T-cell (primary cell): ENCODE measurements around the gene GPR37. TPM values are rescaled to one million over a fixed set of nuclear protein-coding genes. Genes with fewer than 3 reads are reported as not detected.

Experiments
- ATAC-seq, 4 experiments: fragments of 200-7000 bp in 3 of 4; fragments of 150-1000 bp in 1 of 4; cut with Tn5 transposase; replicated peaks in 1 of 4; 1 replicate in 3 of 4; 2 replicates in 1 of 4; pipeline ENCODE4 v1.10.0; 2021; ENCODE audit warnings: moderate library complexity in 3 of 4, mild to moderate bottlenecking in 2 of 4, moderate number of reproducible peaks in 1 of 4
- CTCF ChIA-PET, 2 donors: fragments of 300-600 bp; sonication (Branson Sonifier 250); formaldehyde crosslinking; loops; one replicate each; lab custom pipeline; 2022; ENCODE audit warnings: antibody characterized with exemption in 2 of 2; lab: Charles Lee
- POLR2A ChIA-PET, 2 donors: fragments of 300-600 bp; sonication (Branson Sonifier 250); formaldehyde crosslinking; loops; one replicate each; lab custom pipeline; 2022; ENCODE audit warnings: antibody characterized with exemption in 2 of 2; lab: Charles Lee
- DNase-seq, 35 experiments: peaks; one replicate each; pipeline versions ENCODE4 v3.0.0 to v3.0.0-alpha.2; 2013 to 2023
- H3K27ac ChIP-seq: one replicate; pipeline ENCODE4 v1.5.1; 2013; ENCODE audit warnings: low read length
- H3K27me3 ChIP-seq, 2 experiments: replicated peaks in 1 of 2; 1 replicate in 1 of 2; 2 replicates in 1 of 2; pipeline versions ENCODE4 v1.6.1 to v1.7.0; 2013; ENCODE audit warnings: low read length in 1 of 2, mixed read lengths in 1 of 2; ENCODE audit not compliant: control insufficient read depth in 2 of 2, insufficient read depth in 2 of 2; ENCODE audit errors: extremely low read depth in 1 of 2
- H3K36me3 ChIP-seq, 2 donors: 1 replicate in 1 of 2; 2 replicates in 1 of 2; pipeline versions ENCODE4 v1.6.1 to v1.7.0; 2013; ENCODE audit warnings: low read length in 1 of 2; ENCODE audit not compliant: control insufficient read depth in 2 of 2, insufficient read depth in 1 of 2; ENCODE audit errors: extremely low read depth in 1 of 2
- H3K4me1 ChIP-seq, 2 experiments: 1 replicate in 1 of 2; 2 replicates in 1 of 2; pipeline versions ENCODE4 v1.6.1 to v1.7.0; 2013; ENCODE audit warnings: low read length in 2 of 2, mixed read lengths in 1 of 2; ENCODE audit not compliant: insufficient read depth in 2 of 2, control insufficient read depth in 1 of 2; ENCODE audit errors: extremely low read depth in 1 of 2
- H3K4me3 ChIP-seq, 2 donors: 1 replicate in 1 of 2; 2 replicates in 1 of 2; pipeline versions ENCODE4 v1.5.1 to v1.7.0; 2013; ENCODE audit warnings: mild to moderate bottlenecking in 2 of 2, low read length in 1 of 2, moderate library complexity in 1 of 2; ENCODE audit not compliant: control insufficient read depth in 1 of 2; ENCODE audit errors: extremely low read depth in 1 of 2
- H3K9me3 ChIP-seq: 2 replicates; pipeline ENCODE4 v1.7.0; 2013
- H3K27ac Mint-ChIP-seq, 2 donors: one replicate each; pipeline ENCODE4 v1.8.0; 2020 to 2021; ENCODE audit warnings: mild to moderate bottlenecking in 2 of 2, mixed read lengths in 2 of 2
- H3K27me3 Mint-ChIP-seq, 2 donors: one replicate each; pipeline ENCODE4 v1.8.0; 2021 to 2022; ENCODE audit warnings: mixed read lengths in 2 of 2
- H3K36me3 Mint-ChIP-seq: one replicate; pipeline ENCODE4 v1.8.0; 2021; ENCODE audit warnings: mixed read lengths
- H3K4me1 Mint-ChIP-seq, 3 donors: one replicate each; pipeline ENCODE4 v1.8.0; 2020 to 2022; ENCODE audit warnings: mixed read lengths in 3 of 3, mild to moderate bottlenecking in 1 of 3
- H3K4me3 Mint-ChIP-seq, 3 donors: one replicate each; pipeline ENCODE4 v1.8.0; 2020 to 2022; ENCODE audit warnings: mild to moderate bottlenecking in 3 of 3, mixed read lengths in 3 of 3, moderate library complexity in 3 of 3
- H3K9me3 Mint-ChIP-seq, 3 donors: one replicate each; pipeline ENCODE4 v1.8.0; 2020 to 2022; ENCODE audit warnings: mixed read lengths in 3 of 3
- WGBS: methylation state at CpG from one replicate; pipeline ENCODE4 v1.1.5; 2013; ENCODE audit warnings: missing lambda C conversion rate; ENCODE audit not compliant: insufficient coverage; 5-methylcytosine and 5-hydroxymethylcytosine counted together
- total RNA-seq, 35 experiments: library from RNA in 6 of 35; stranded (reverse) in 6 of 35; fragments of 120-200 nt in 1 of 35; gene quantifications; one replicate each; pipeline versions ENCODE4 v1.2.1 to v1.2.4 and lab custom pipeline; 2013 to 2026

Gene GPR37
- total RNA-seq, 5 donors from 2014 or later (not counting 1 experiment from before 2014, with no cell fraction given): not detected

- ChIA-PET POLR2A (no interaction called here), CTCF (no interaction called here)
- H3K4me3 Mint-ChIP-seq: peak overlapping the region; percentile 76 to 81 (median 77)
- ATAC-seq (peak; percentile 37 to 64 (median 54)), DNase-seq (peak in 10 of 35 experiments; percentile 1 to 19 (median 7))
- H3K4me1 Mint-ChIP-seq: peaks cover 18 to 20% (median 19%) of the 10 kb centered on the region in 3 donors
- H3K9me3 Mint-ChIP-seq: no peaks in the 10 kb centered on the region
- Histone ChIP-seq H3K9me3 (no peaks in the 10 kb centered on the region), H3K27ac (no peak overlapping the region), H3K4me3 (peak overlapping the region; percentile 35 to 85), H3K27me3 (peaks cover 18 to 23% of the 10 kb centered on the region in 2 experiments), H3K36me3 (no peaks in the 10 kb centered on the region), H3K4me1 (peaks cover 6 to 22% of the 10 kb centered on the region in 2 experiments)
- H3K36me3 Mint-ChIP-seq: no peaks in the 10 kb centered on the region
- peaks cover 42 to 55% of the 10 kb centered on the region in 2 donors for H3K27me3 Mint-ChIP-seq
- no peak overlapping the region for H3K27ac Mint-ChIP-seq
- 0% methylated on average over 15 of the region's 26 CpGs for WGBS
Measured at GRCh38 chr7:124764847-124765400, 668 bp downstream of the GPR37 start.

GRCh38 chr7:124764051-124764846 is 1.3 kb downstream of the GPR37 start:
- ATAC-seq (peak in 1 of 4 experiments; percentile 11), DNase-seq (no peak)
- Mint-ChIP-seq H3K36me3 (no peaks in the 10 kb centered on the region), H3K27ac (no peak overlapping the region), H3K9me3 (no peaks in the 10 kb centered on the region), H3K27me3 (peaks cover 49 to 61% of the 10 kb centered on the region in 2 donors), H3K4me1 (peaks cover 18 to 20% (median 19%) of the 10 kb centered on the region in 3 donors), H3K4me3 (peak overlapping the region; percentile 76 to 81 (median 77))
- CTCF ChIA-PET: no interaction called here
- H3K27ac ChIP-seq: no peak overlapping the region
- peaks cover 18 to 23% of the 10 kb centered on the region in 2 experiments for H3K27me3 ChIP-seq
- 13% methylated on average over 45 of the region's 48 CpGs for WGBS
- no peaks in the 10 kb centered on the region for H3K36me3 ChIP-seq
- H3K9me3 ChIP-seq: no peaks in the 10 kb centered on the region
- H3K4me3 ChIP-seq: peak overlapping the region; percentile 35 to 85
- POLR2A ChIA-PET: no interaction called here
- H3K4me1 ChIP-seq: peaks cover 6 to 22% of the 10 kb centered on the region in 2 experiments

GRCh38 chr7:124762611-124763143 is 2.9 kb downstream of the GPR37 start:
- peak overlapping the region in 1 of 3 donors; percentile 76 for H3K4me3 Mint-ChIP-seq
- H3K4me1 Mint-ChIP-seq: peaks cover 18 to 20% (median 19%) of the 10 kb centered on the region in 3 donors
- Histone ChIP-seq H3K4me1 (peaks cover 6 to 22% of the 10 kb centered on the region in 2 experiments), H3K36me3 (no peaks in the 10 kb centered on the region), H3K9me3 (no peaks in the 10 kb centered on the region), H3K27ac (no peak overlapping the region), H3K27me3 (peaks cover 14 to 23% of the 10 kb centered on the region in 2 experiments), H3K4me3 (no peak overlapping the region)
- WGBS: 80% methylated on average over 3 of the region's 4 CpGs
- ChIA-PET CTCF (no interaction called here), POLR2A (no interaction called here)
- ATAC-seq (no peak), DNase-seq (no peak)
- peaks cover 49 to 57% of the 10 kb centered on the region in 2 donors for H3K27me3 Mint-ChIP-seq
- H3K36me3 Mint-ChIP-seq: no peaks in the 10 kb centered on the region
- no peak overlapping the region for H3K27ac Mint-ChIP-seq
- H3K9me3 Mint-ChIP-seq: no peaks in the 10 kb centered on the region

- Mint-ChIP-seq H3K4me3 (no peak overlapping the region), H3K27me3 (peaks cover 43 to 52% of the 10 kb centered on the region in 2 donors), H3K27ac (no peak overlapping the region), H3K4me1 (peaks cover 18 to 20% (median 19%) of the 10 kb centered on the region in 3 donors), H3K36me3 (no peaks in the 10 kb centered on the region), H3K9me3 (no peaks in the 10 kb centered on the region)
- Histone ChIP-seq H3K4me3 (no peak overlapping the region), H3K9me3 (no peaks in the 10 kb centered on the region), H3K27me3 (peaks cover 7 to 23% of the 10 kb centered on the region in 2 experiments), H3K36me3 (no peaks in the 10 kb centered on the region), H3K4me1 (peaks cover 6 to 22% of the 10 kb centered on the region in 2 experiments), H3K27ac (no peak overlapping the region)
- ChIA-PET CTCF (no interaction called here), POLR2A (no interaction called here)
- ATAC-seq (no peak), DNase-seq (no peak)
- WGBS: no CpG with 5 or more reads among the region's 2 CpGs
Measured at GRCh38 chr7:124761164-124761715, 4.4 kb downstream of the GPR37 start.

- WGBS: no CpG with 5 or more reads among the region's 2 CpGs
- no peaks in the 10 kb centered on the region for H3K4me1 ChIP-seq
Measured at GRCh38 chr7:124758327-124758726, 7.3 kb downstream of the GPR37 start.

GRCh38 chr7:124754576-124755268 is 10.9 kb downstream of the GPR37 start:
- ChIA-PET POLR2A (no interaction called here), CTCF (interaction anchor here in 1 of 2 donors (0.7 kb wide), 1 partner anchor 29 kb away, joined by 4 read pairs; no protein-coding TSS in a partner anchor)
- Mint-ChIP-seq H3K27me3 (peaks cover 5 to 38% of the 10 kb centered on the region in 2 donors), H3K9me3 (no peaks in the 10 kb centered on the region), H3K4me1 (no peaks in the 10 kb centered on the region), H3K36me3 (no peaks in the 10 kb centered on the region), H3K4me3 (no peak overlapping the region), H3K27ac (no peak overlapping the region)
- H3K9me3 ChIP-seq: no peaks in the 10 kb centered on the region
- no peak for DNase-seq
- no peak overlapping the region for H3K27ac ChIP-seq
- H3K36me3 ChIP-seq: no peaks in the 10 kb centered on the region
- WGBS: no CpG with 5 or more reads among the region's 1 CpG
- H3K4me3 ChIP-seq: no peak overlapping the region
- ATAC-seq: no peak
- H3K4me1 ChIP-seq: no peaks in the 10 kb centered on the region
- no peaks in the 10 kb centered on the region for H3K27me3 ChIP-seq

More at GRCh38 chr7:124758327-124758726, 7.3 kb downstream of the GPR37 start:
- Mint-ChIP-seq H3K27me3 (peaks cover 23 to 54% of the 10 kb centered on the region in 2 donors), H3K27ac (no peak overlapping the region), H3K36me3 (no peaks in the 10 kb centered on the region), H3K4me1 (peaks cover under 1 to 3% (median under 1%) of the 10 kb centered on the region in 3 donors), H3K9me3 (no peaks in the 10 kb centered on the region), H3K4me3 (no peak overlapping the region)
- POLR2A ChIA-PET: no interaction called here
- no peak overlapping the region for H3K27ac ChIP-seq
- ATAC-seq (no peak), DNase-seq (no peak)
- no peaks in the 10 kb centered on the region for H3K27me3 ChIP-seq
- H3K9me3 ChIP-seq: no peaks in the 10 kb centered on the region
- H3K36me3 ChIP-seq: no peaks in the 10 kb centered on the region
- H3K4me3 ChIP-seq: no peak overlapping the region
- CTCF ChIA-PET: no interaction called here
